Endothelial cell of umbilical vein (primary cell): ENCODE data around the gene GRID2. TPM values are rescaled to one million over a fixed set of nuclear protein-coding genes. Genes with fewer than 3 reads are reported as not detected.

Experiments used
- BruUV-seq: library from RNA; stranded (reverse); fragments of 400-500 nt; replicated peaks from 2 replicates; lab custom pipeline; 2021; lab: Mats Ljungman, UMichigan
- CTCF ChIA-PET: fragments of 300-600, 350-600 bp; sonication (Branson Sonifier 250); formaldehyde crosslinking; loops from one replicate; lab custom pipeline; 2021; ENCODE audit warnings: antibody characterized with exemption, inconsistent platforms; lab: Charles Lee
- POLR2A ChIA-PET: fragments of 300-600, 350-600 bp; sonication (Branson Sonifier 250); formaldehyde crosslinking; loops from one replicate; lab custom pipeline; 2021; ENCODE audit warnings: antibody characterized with exemption, inconsistent platforms; lab: Charles Lee
- DNase-seq: peaks from one replicate; pipeline ENCODE4 v3.0.0-alpha.2; 2011; ENCODE audit warnings: low read depth, low spot score
- FAIRE-seq: peaks from 2 replicates; lab custom pipeline; 2011; peaks lifted over from hg19 to GRCh38; lab: Jason Lieb, UNC
- H2AFZ ChIP-seq: 2 replicates; pipeline ENCODE4 v1.6.0; 2012; ENCODE audit warnings: low read depth, low read length, control low read depth, inconsistent platforms
- H3K27ac ChIP-seq: 2 replicates; pipeline ENCODE4 v1.5.1; 2011; ENCODE audit warnings: low read depth, mild to moderate bottlenecking, control low read depth, low read length, moderate library complexity; ENCODE audit not compliant: insufficient read depth
- H3K27me3 ChIP-seq, 2 experiments: 2 replicates each; pipeline versions ENCODE4 v1.6.0 to v1.6.1; 2011; ENCODE audit warnings: low read length in 2 of 2, mixed read lengths in 1 of 2; ENCODE audit not compliant: control insufficient read depth in 2 of 2, insufficient read depth in 2 of 2
- H3K36me3 ChIP-seq, 2 experiments: 2 replicates in 1 of 2; 3 replicates in 1 of 2; pipeline ENCODE4 v1.5.1; 2011; ENCODE audit warnings: low read length in 2 of 2, mild to moderate bottlenecking in 1 of 2, moderate library complexity in 1 of 2; ENCODE audit not compliant: control insufficient read depth in 2 of 2, insufficient read depth in 2 of 2; ENCODE audit errors: extremely low read depth in 1 of 2
- H3K4me1 ChIP-seq: 3 replicates; pipeline ENCODE4 v1.5.1; 2011; ENCODE audit warnings: mild to moderate bottlenecking, low read length; ENCODE audit not compliant: control insufficient read depth, insufficient read depth; ENCODE audit errors: extremely low read depth
- H3K4me2 ChIP-seq: 2 replicates; pipeline ENCODE4 v1.6.1; 2011; ENCODE audit warnings: low read length, control low read depth, mixed read lengths; ENCODE audit not compliant: insufficient read depth
- H3K4me3 ChIP-seq, 3 experiments: fragments of 200-600 bp in 1 of 3; sonication (generic), shearing (Covaris generic) in 1 of 3; replicated peaks in 1 of 3; 2 replicates each; pipeline ENCODE4 v1.5.1; 2011 to 2016; ENCODE audit warnings: control low read depth in 3 of 3, low read length in 3 of 3, mild to moderate bottlenecking in 2 of 3, inconsistent platforms in 1 of 3, low read depth in 1 of 3, moderate library complexity in 1 of 3; ENCODE audit not compliant: insufficient read depth in 1 of 3
- H3K79me2 ChIP-seq: 2 replicates; pipeline ENCODE4 v1.6.0; 2012; ENCODE audit warnings: low read length, inconsistent platforms; ENCODE audit not compliant: control insufficient read depth, insufficient read depth
- H3K9ac ChIP-seq: replicated peaks from 2 replicates; pipeline ENCODE3; 2011; ENCODE audit warnings: low read length, control low read depth; ENCODE audit not compliant: insufficient read depth; ENCODE audit errors: extremely low read depth
- H3K9me1 ChIP-seq: replicated peaks from 3 replicates; pipeline ENCODE4 v1.6.0; 2011; ENCODE audit warnings: mild to moderate bottlenecking, low read length; ENCODE audit not compliant: control insufficient read depth, insufficient read depth; ENCODE audit errors: extremely low read depth
- H3K9me3 ChIP-seq: replicated peaks from 2 replicates; pipeline ENCODE4 v1.5.1; 2012; ENCODE audit warnings: low read length, inconsistent platforms; ENCODE audit not compliant: control insufficient read depth, insufficient read depth
- H4K20me1 ChIP-seq: replicated peaks from 2 replicates; pipeline ENCODE3; 2011; ENCODE audit warnings: mild to moderate bottlenecking, low read length; ENCODE audit not compliant: control insufficient read depth, insufficient read depth; ENCODE audit errors: extremely low read depth
- EZH2 ChIP-seq: IDR thresholded peaks from 2 replicates; pipeline ENCODE4 v1.6.1; 2012; ENCODE audit warnings: borderline replicate concordance, low read depth, mild to moderate bottlenecking, moderate library complexity, low read length, inconsistent platforms; ENCODE audit not compliant: severe bottlenecking
- FOS ChIP-seq: IDR thresholded peaks from 2 replicates; pipeline ENCODE4 v1.6.1; 2011; ENCODE audit warnings: mild to moderate bottlenecking, low read length, moderate library complexity, borderline replicate concordance; ENCODE audit not compliant: insufficient read depth
- GATA2 ChIP-seq: IDR thresholded peaks from 2 replicates; pipeline ENCODE4 v1.7.0; 2011; ENCODE audit warnings: low read depth, mild to moderate bottlenecking, moderate library complexity, mixed read lengths, low read length; ENCODE audit not compliant: insufficient read length, insufficient read depth
- JUN ChIP-seq: IDR thresholded peaks from 2 replicates; pipeline ENCODE4 v1.6.1; 2011; ENCODE audit warnings: borderline replicate concordance, low read depth; ENCODE audit not compliant: insufficient read length, insufficient read depth
- MYC ChIP-seq: IDR thresholded peaks from one replicate; pipeline ENCODE4 v1.6.1; 2011; ENCODE audit warnings: mild to moderate bottlenecking, low read depth, low read length
- POLR2A ChIP-seq: IDR thresholded peaks from 2 replicates; pipeline ENCODE4 v1.6.1; 2012; ENCODE audit warnings: low read depth, mild to moderate bottlenecking, control low read depth, low read length
- POLR2AphosphoS5 ChIP-seq: IDR thresholded peaks from 2 replicates; pipeline ENCODE4 v1.6.1; 2012; ENCODE audit warnings: low read depth, mild to moderate bottlenecking, control low read depth, low read length, moderate library complexity; ENCODE audit not compliant: insufficient read depth
- dilution Hi-C: fragments of 300-500 bp; cut with MboI; formaldehyde crosslinking; loops from one replicate; pipeline ENCODE4 v1.15.0; 2019; ENCODE audit warnings: low sequenced_read_pairs; ENCODE audit not compliant: extremely low pct_ligation_motif_present
- intact Hi-C: fragments of 100-400 bp; cut with micrococcal nuclease; formaldehyde crosslinking; loops from one replicate; pipeline ENCODE4 v1.10.0; 2022
- polyA plus RNA-seq, 4 experiments: library from polyadenylated mRNA; depleted of rRNA in 3 of 4; stranded (reverse) in 3 of 4; unstranded in 1 of 4; fragments of >200 nt; gene quantifications; 2 replicates each; pipeline versions ENCODE4 v1.2.1 to v1.2.3, GENCODE V29; 2011 to 2012; ENCODE audit warnings: missing spikeins in 1 of 4
- total RNA-seq: library from RNA; stranded (reverse); gene quantifications from 2 replicates; pipeline ENCODE4 v1.2.3, GENCODE V29; 2021
- TF ChIP-seq, protein P1 (sequence below): IDR thresholded peaks from 2 replicates; pipeline ENCODE4 v1.6.1; 2011; ENCODE audit not compliant: insufficient read depth, insufficient read length
- TF ChIP-seq, protein P2 (sequence below), 2 donors: IDR thresholded peaks; 1 replicate in 1 of 2; 2 replicates in 1 of 2; pipeline ENCODE4 v1.5.1; 2011; ENCODE audit warnings: low read length in 2 of 2, mild to moderate bottlenecking in 2 of 2, moderate library complexity in 2 of 2, control low read depth in 1 of 2, inconsistent platforms in 1 of 2, low read depth in 1 of 2; ENCODE audit not compliant: insufficient read depth in 1 of 2; ENCODE audit errors: extremely low read depth in 1 of 2

The GRID2 gene
- total and polyA plus RNA-seq, 2 donors (not counting 3 experiments of a cell fraction or from before 2014, with no cell fraction given): not detected

DNA sequence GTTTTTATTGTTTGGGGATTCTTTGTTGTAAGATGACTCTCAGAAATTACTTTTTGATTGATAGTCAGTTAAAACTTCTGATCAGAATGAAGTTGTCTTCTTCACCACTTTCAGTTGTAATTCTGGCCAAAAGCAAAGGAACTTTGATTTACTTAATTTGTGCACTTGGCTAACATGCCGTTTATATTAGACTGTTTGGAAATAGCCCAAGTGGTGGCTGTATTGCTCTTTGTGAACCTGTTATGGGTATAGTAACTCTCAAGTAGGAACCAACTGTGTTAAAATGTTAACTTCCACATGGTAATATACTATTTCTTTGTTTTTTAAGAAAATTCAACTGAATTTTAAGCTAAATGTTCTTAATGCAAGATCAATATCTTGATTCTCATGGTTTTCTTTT lies 581.9 kb downstream of the GRID2 start:
- intact Hi-C loops (no loop called here), dilution Hi-C loops (no loop called here)
- H3K4me3 ChIP-seq: no peak overlapping the region
- POLR2A ChIA-PET: no interaction called here
- no peaks in the 10 kb centered on the region for H3K9me3 ChIP-seq
- no peak overlapping the region for H3K4me2 ChIP-seq
- no peak for FAIRE-seq
- H3K4me1 ChIP-seq: no peaks in the 10 kb centered on the region
- no peaks in the 10 kb centered on the region for H3K79me2 ChIP-seq
- no peaks in the 10 kb centered on the region for H3K27me3 ChIP-seq
- CTCF ChIA-PET: no interaction called here
- no TSS peak for BruUV-seq
- no peaks in the 10 kb centered on the region for H4K20me1 ChIP-seq
- no peak overlapping the region for H2AFZ ChIP-seq
- no peaks in the 10 kb centered on the region for H3K36me3 ChIP-seq
- no peak for DNase-seq
- no peaks in the 10 kb centered on the region for H3K9me1 ChIP-seq
- no peak overlapping the region for H3K27ac ChIP-seq
- TF ChIP-seq POLR2A: no peak
- TF ChIP-seq, protein P1, sequence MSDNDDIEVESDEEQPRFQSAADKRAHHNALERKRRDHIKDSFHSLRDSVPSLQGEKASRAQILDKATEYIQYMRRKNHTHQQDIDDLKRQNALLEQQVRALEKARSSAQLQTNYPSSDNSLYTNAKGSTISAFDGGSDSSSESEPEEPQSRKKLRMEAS: no peak
- TF ChIP-seq MYC: no peak
- H3K9ac ChIP-seq: no peak overlapping the region

DNA sequence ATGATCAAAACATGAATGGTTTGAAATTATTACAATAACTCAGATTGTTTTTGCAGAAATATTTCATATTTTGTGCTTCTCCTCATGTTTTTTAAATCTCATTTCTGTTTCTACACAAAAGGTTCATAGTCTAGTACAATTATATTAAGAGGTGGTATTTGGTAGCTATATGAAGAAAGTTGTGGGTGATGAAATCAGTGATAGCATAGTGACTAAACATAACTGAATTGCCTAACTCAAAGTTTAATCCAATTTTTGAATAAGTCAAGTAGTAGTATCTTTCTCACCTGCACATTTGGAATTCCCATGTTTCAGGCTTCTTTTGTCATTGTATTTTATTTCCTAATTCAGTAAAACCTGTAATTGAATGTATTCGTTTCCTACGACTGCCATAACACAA lies 648.7 kb downstream of the GRID2 start:
- no TSS peak for BruUV-seq
- Histone ChIP-seq H4K20me1 (no peaks in the 10 kb centered on the region), H2AFZ (no peak overlapping the region), H3K4me2 (no peak overlapping the region), H3K9me1 (no peaks in the 10 kb centered on the region), H3K36me3 (no peaks in the 10 kb centered on the region), H3K4me3 (no peak overlapping the region), H3K79me2 (no peaks in the 10 kb centered on the region), H3K27me3 (no peaks in the 10 kb centered on the region), H3K4me1 (no peaks in the 10 kb centered on the region), H3K9ac (no peak overlapping the region), H3K9me3 (no peaks in the 10 kb centered on the region), H3K27ac (no peak overlapping the region)
- dilution Hi-C loops (no loop called here), intact Hi-C loops (no loop called here)
- CTCF ChIA-PET: no interaction called here
- TF ChIP-seq MYC: no peak
- no peak for TF ChIP-seq FOS
- TF ChIP-seq EZH2: no peak
- TF ChIP-seq, protein P2, sequence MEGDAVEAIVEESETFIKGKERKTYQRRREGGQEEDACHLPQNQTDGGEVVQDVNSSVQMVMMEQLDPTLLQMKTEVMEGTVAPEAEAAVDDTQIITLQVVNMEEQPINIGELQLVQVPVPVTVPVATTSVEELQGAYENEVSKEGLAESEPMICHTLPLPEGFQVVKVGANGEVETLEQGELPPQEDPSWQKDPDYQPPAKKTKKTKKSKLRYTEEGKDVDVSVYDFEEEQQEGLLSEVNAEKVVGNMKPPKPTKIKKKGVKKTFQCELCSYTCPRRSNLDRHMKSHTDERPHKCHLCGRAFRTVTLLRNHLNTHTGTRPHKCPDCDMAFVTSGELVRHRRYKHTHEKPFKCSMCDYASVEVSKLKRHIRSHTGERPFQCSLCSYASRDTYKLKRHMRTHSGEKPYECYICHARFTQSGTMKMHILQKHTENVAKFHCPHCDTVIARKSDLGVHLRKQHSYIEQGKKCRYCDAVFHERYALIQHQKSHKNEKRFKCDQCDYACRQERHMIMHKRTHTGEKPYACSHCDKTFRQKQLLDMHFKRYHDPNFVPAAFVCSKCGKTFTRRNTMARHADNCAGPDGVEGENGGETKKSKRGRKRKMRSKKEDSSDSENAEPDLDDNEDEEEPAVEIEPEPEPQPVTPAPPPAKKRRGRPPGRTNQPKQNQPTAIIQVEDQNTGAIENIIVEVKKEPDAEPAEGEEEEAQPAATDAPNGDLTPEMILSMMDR (IDR thresholded peaks at IDR 0.05; ENCODE audit: extremely low read depth in 1 of 2, insufficient read depth in 1 of 2, low read depth in 1 of 2, low read length in 2 of 2): no peak
- TF ChIP-seq JUN: no peak
- no peak for TF ChIP-seq POLR2AphosphoS5
- TF ChIP-seq POLR2A: no peak
- TF ChIP-seq GATA2: no peak
- TF ChIP-seq, protein P1: no peak
- DNase-seq: no peak
- POLR2A ChIA-PET: no interaction called here
- no peak for FAIRE-seq
